SK-N-SH (cell line): ENCODE measurements around the gene PARP9. TPM values are rescaled to one million over a fixed set of nuclear protein-coding genes. Genes with fewer than 3 reads are reported as not detected.

Experiments
- CTCF ChIA-PET: fragments of 300-600, 350-600 bp; formaldehyde crosslinking; extraction: SDS; loops from one replicate; lab custom pipeline; 2021; lab: Yijun Ruan, JAX
- POLR2A ChIA-PET: fragments of 350-600 bp; sonication (Branson Sonifier 250); formaldehyde crosslinking; extraction: SDS; loops from one replicate; lab custom pipeline; 2020; ENCODE audit warnings: antibody characterized with exemption, inconsistent platforms; lab: Yijun Ruan, JAX
- DNase-seq: peaks from one replicate; pipeline ENCODE4 v3.0.0; 2012
- H2AFZ ChIP-seq: fragments of 200-600 bp; sonication (generic); 2 replicates; pipeline ENCODE4 v1.8.1; 2016; ENCODE audit warnings: antibody characterized with exemption, mild to moderate bottlenecking, low read depth
- H3F3A ChIP-seq: fragments of 200-600 bp; sonication (generic); replicated peaks from 2 replicates; pipeline ENCODE3; 2016; ENCODE audit warnings: antibody characterized with exemption, mild to moderate bottlenecking; ENCODE audit not compliant: insufficient read depth
- H3K27ac ChIP-seq, 2 experiments: fragments of 200-500 bp in 1 of 2; fragments of 200-600 bp in 1 of 2; sonication (Bioruptor generic) in 1 of 2; sonication (generic), shearing (Covaris generic) in 1 of 2; 2 replicates each; pipeline versions ENCODE4 v1.5.1 to v1.6.1; 2014 to 2016; ENCODE audit warnings: low read depth in 2 of 2, inconsistent platforms in 1 of 2, low read length in 1 of 2, mild to moderate bottlenecking in 1 of 2, mixed read lengths in 1 of 2
- H3K27me3 ChIP-seq: fragments of 200-600 bp; sonication (generic), shearing (Covaris generic); 2 replicates; pipeline ENCODE4 v1.6.1; 2016; ENCODE audit warnings: mixed run types; ENCODE audit not compliant: insufficient read depth
- H3K36me3 ChIP-seq, 2 experiments: fragments of 200-500 bp in 1 of 2; fragments of 200-600 bp in 1 of 2; sonication (Bioruptor generic) in 1 of 2; sonication (generic) in 1 of 2; replicated peaks in 1 of 2; 2 replicates each; pipeline versions ENCODE3 to v1.5.1; 2014 to 2016; ENCODE audit warnings: low read length in 1 of 2, mild to moderate bottlenecking in 1 of 2; ENCODE audit not compliant: insufficient read depth in 2 of 2, control insufficient read depth in 1 of 2
- H3K4me1 ChIP-seq, 2 experiments: fragments of 200-500 bp in 1 of 2; fragments of 200-600 bp in 1 of 2; sonication (Bioruptor generic) in 1 of 2; sonication (generic), shearing (Covaris generic) in 1 of 2; 2 replicates each; pipeline versions ENCODE4 v1.5.1 to v1.6.1; 2014 to 2016; ENCODE audit warnings: low read depth in 1 of 2, low read length in 1 of 2, mixed run types in 1 of 2; ENCODE audit not compliant: insufficient read depth in 2 of 2, control insufficient read depth in 1 of 2
- H3K4me2 ChIP-seq: fragments of 200-600 bp; sonication (generic), shearing (Covaris generic); 2 replicates; pipeline ENCODE4 v1.6.1; 2017; ENCODE audit warnings: mixed run types
- H3K4me3 ChIP-seq, 2 experiments: fragments of 200-500 bp in 1 of 2; fragments of 200-600 bp in 1 of 2; sonication (Bioruptor generic) in 1 of 2; sonication (generic), shearing (Covaris generic) in 1 of 2; 2 replicates each; pipeline versions ENCODE4 v1.5.1 to v1.8.1; 2014 to 2016; ENCODE audit warnings: low read depth in 2 of 2, inconsistent platforms in 1 of 2, low read length in 1 of 2, mild to moderate bottlenecking in 1 of 2, mixed read lengths in 1 of 2, moderate library complexity in 1 of 2
- H3K79me2 ChIP-seq: fragments of 200-600 bp; sonication (generic); 2 replicates; pipeline ENCODE4 v1.8.1; 2017; ENCODE audit warnings: mild to moderate bottlenecking; ENCODE audit not compliant: insufficient read depth
- H3K9ac ChIP-seq: fragments of 200-600 bp; sonication (generic); 2 replicates; pipeline ENCODE4 v1.6.1; 2017; ENCODE audit warnings: mixed run types
- H3K9me2 ChIP-seq: fragments of 200-600 bp; sonication (generic); 2 replicates; pipeline ENCODE4 v1.6.1; 2017; ENCODE audit warnings: mixed run types
- H3K9me3 ChIP-seq: fragments of 200-600 bp; sonication (generic); 2 replicates; pipeline ENCODE4 v1.6.1; 2017; ENCODE audit warnings: mixed run types, mild to moderate bottlenecking, moderate library complexity
- H4K20me1 ChIP-seq: fragments of 200-600 bp; sonication (generic); 2 replicates; pipeline ENCODE4 v1.6.1; 2017; ENCODE audit warnings: mild to moderate bottlenecking, mixed run types; ENCODE audit not compliant: insufficient read depth
- CTCF ChIP-seq: fragments of 200-600 bp; sonication (generic); IDR thresholded peaks from 2 replicates; pipeline ENCODE4 v1.6.1; 2017; ENCODE audit warnings: antibody characterized with exemption, mild to moderate bottlenecking, moderate library complexity
- ELF1 ChIP-seq: IDR thresholded peaks from 2 replicates; pipeline ENCODE4 v1.4.0; 2012
- FOXJ3 ChIP-seq: sonication (generic); formaldehyde crosslinking; IDR thresholded peaks from 2 replicates; pipeline ENCODE4 v1.5.1; 2020; ENCODE audit warnings: mild to moderate bottlenecking, missing genetic modification reagents
- GABPA ChIP-seq: IDR thresholded peaks from 2 replicates; pipeline ENCODE4 v1.4.0; 2012; ENCODE audit warnings: low read depth, mild to moderate bottlenecking
- JUND ChIP-seq: IDR thresholded peaks from 2 replicates; pipeline ENCODE4 v1.4.0; 2012
- MXI1 ChIP-seq: IDR thresholded peaks from 2 replicates; pipeline ENCODE4 v1.6.1; 2012; ENCODE audit warnings: mild to moderate bottlenecking, low read depth, low read length, improper control_type of control experiment
- PBX3 ChIP-seq: IDR thresholded peaks from 2 replicates; pipeline ENCODE4; 2012
- POLR2AphosphoS5 ChIP-seq: IDR thresholded peaks from 2 replicates; pipeline ENCODE4 v1.6.1; 2012; ENCODE audit warnings: low read depth, low read length
- RAD21 ChIP-seq: IDR thresholded peaks from 2 replicates; pipeline ENCODE4 v1.6.1; 2012; ENCODE audit warnings: mild to moderate bottlenecking, low read length
- RXRA ChIP-seq: IDR thresholded peaks from 2 replicates; pipeline ENCODE4 v1.4.0; 2012; ENCODE audit warnings: low read depth, mild to moderate bottlenecking, borderline replicate concordance
- TAF1 ChIP-seq: IDR thresholded peaks from 2 replicates; pipeline ENCODE4 v1.6.1; 2012; ENCODE audit warnings: low read depth, mild to moderate bottlenecking, low read length, moderate library complexity, borderline replicate concordance
- TEAD4 ChIP-seq: IDR thresholded peaks from 2 replicates; pipeline ENCODE4 v1.4.0; 2012; ENCODE audit warnings: mild to moderate bottlenecking, borderline replicate concordance; ENCODE audit not compliant: insufficient read depth
- YY1 ChIP-seq: IDR thresholded peaks from 2 replicates; pipeline ENCODE4 v1.4.0; 2012; ENCODE audit warnings: low read depth, mild to moderate bottlenecking
- ZBTB33 ChIP-seq: IDR thresholded peaks from 2 replicates; pipeline ENCODE4 v1.4.0; 2012; ENCODE audit warnings: low read depth, borderline replicate concordance
- WGBS: methylation state at CpG from one replicate; pipeline ENCODE4 v1.1.6; 2017; ENCODE audit warnings: low lambda C conversion rate; 5-methylcytosine and 5-hydroxymethylcytosine counted together
- polyA plus RNA-seq, 3 experiments: library from polyadenylated mRNA; depleted of rRNA; stranded (reverse); fragments of >200 nt; gene quantifications; 2 replicates each; pipeline ENCODE4 v1.2.3, GENCODE V29; 2012

PARP9 gene
- polyA plus RNA-seq, 1 of the 3 experiments (the other 2 are of a cell fraction): 13.5 TPM

- Histone ChIP-seq H4K20me1 (peaks cover 32% of the 10 kb centered on the region), H3K4me2 (no peak overlapping the region), H3K4me1 (peaks cover 0 to 20% of the 10 kb centered on the region in 2 experiments; a peak in 3 of 4 replicates), H3K79me2 (peaks cover 33% of the 10 kb centered on the region), H3K9me3 (no peaks in the 10 kb centered on the region), H3K27me3 (no peaks in the 10 kb centered on the region), H3K27ac (no peak overlapping the region), H2AFZ (no peak overlapping the region), H3K9me2 (no peaks in the 10 kb centered on the region), H3F3A (peaks cover 4% of the 10 kb centered on the region), H3K36me3 (peaks cover 3 to 5% of the 10 kb centered on the region in 2 experiments), H3K9ac (no peak overlapping the region), H3K4me3 (no peak overlapping the region)
- no peak for TF ChIP-seq MXI1
- no peak for DNase-seq
- POLR2A ChIA-PET: no interaction called here
- CTCF ChIA-PET: no interaction called here
- 95% methylated on average over 3 of the region's 3 CpGs for WGBS
Observed at GRCh38 chr3:122515870-122516269, 48.2 kb downstream of the PARP9 start.

GRCh38 chr3:122515020-122515468 lies 49.1 kb downstream of the PARP9 start:
- Histone ChIP-seq H4K20me1 (peaks cover 40% of the 10 kb centered on the region), H3K9me3 (no peaks in the 10 kb centered on the region), H3K4me3 (peak overlapping the region; percentile 80 to 86), H3K4me2 (peak overlapping the region; percentile 78), H3K27ac (peak overlapping the region; percentile 35 to 87; a peak in 2 of 4 replicates)
- ChIA-PET POLR2A (interaction anchor here (0.6 to 1.3 kb wide), 5 partner anchors 9 to 570 kb away, joined by 3 to 11 read pairs (median 3); partner anchors contain the start of genes MIX23 and WDR5B), CTCF (interaction anchor here (0.6 to 0.9 kb wide), 2 partner anchors 164 to 390 kb away, joined by 3 read pairs; no protein-coding TSS in a partner anchor)
- TF ChIP-seq RXRA (no peak), ELF1 (no peak), TEAD4 (no peak), PBX3 (no peak), MXI1 (no peak), ZBTB33 (no peak), YY1 (no peak), TAF1 (no peak), JUND (no peak), GABPA (no peak), CTCF (no peak), FOXJ3 (CRISPR knock-in tag) (no peak), POLR2AphosphoS5 (no peak), RAD21 (no peak)
- TF ChIP-seq, all 33 proteins: peak for 0
- WGBS: 32% methylated on average over 19 of the region's 19 CpGs
- Histone ChIP-seq H3K27me3 (no peaks in the 10 kb centered on the region), H3K9ac (peak overlapping the region; percentile 88), H3K9me2 (no peaks in the 10 kb centered on the region), H3K79me2 (peaks cover 41% of the 10 kb centered on the region), H2AFZ (peak overlapping the region; percentile 98), H3F3A (peaks cover 4% of the 10 kb centered on the region), H3K36me3 (peaks cover 3 to 5% of the 10 kb centered on the region in 2 experiments), H3K4me1 (peaks cover 0 to 21% of the 10 kb centered on the region in 2 experiments; a peak in 3 of 4 replicates)
- no peak for DNase-seq
